H1 (cell line): ENCODE data around the gene PLXND1. TPM values are rescaled to one million over a fixed set of nuclear protein-coding genes. Genes with fewer than 3 reads are reported as not detected.

ENCODE experiments used
- CBX5 ChIP-seq: fragments of 300-800, 300-1000 bp; sonication (generic); IDR thresholded peaks from 2 replicates; pipeline ENCODE4 v1.7.1; 2016; ENCODE audit warnings: antibody characterized with exemption, low read length, low read depth
- CHD7 ChIP-seq: fragments of 300-600 bp; sonication (generic); IDR thresholded peaks from 2 replicates; pipeline ENCODE4 v1.7.1; 2012; ENCODE audit warnings: low read length, moderate library complexity, mild to moderate bottlenecking, inconsistent platforms; ENCODE audit not compliant: insufficient replicate concordance
- FOSL1 ChIP-seq: IDR thresholded peaks from 2 replicates; pipeline ENCODE4 v1.6.1; 2011; ENCODE audit warnings: mild to moderate bottlenecking, low read depth, low read length, moderate library complexity; ENCODE audit not compliant: insufficient read depth
- PHF8 ChIP-seq: fragments of 200-600 bp; sonication (generic); conservative IDR thresholded peaks from 2 replicates; pipeline ENCODE4 v1.7.1; 2012; ENCODE audit warnings: low read depth, mild to moderate bottlenecking, inconsistent platforms, low read length, moderate library complexity
- POU5F1 ChIP-seq: IDR thresholded peaks from 2 replicates; pipeline ENCODE4 v1.6.1; 2011; ENCODE audit warnings: low read depth, mild to moderate bottlenecking, low read length, moderate library complexity
- SRF ChIP-seq: IDR thresholded peaks from 2 replicates; pipeline ENCODE4 v1.6.1; 2011; ENCODE audit warnings: mild to moderate bottlenecking, low read depth, low read length, moderate library complexity
- TCF12 ChIP-seq: IDR thresholded peaks from 2 replicates; pipeline ENCODE4 v1.6.1; 2011; ENCODE audit warnings: low read depth, mild to moderate bottlenecking, low read length
- ZNF274 ChIP-seq: IDR thresholded peaks from 2 replicates; pipeline ENCODE4 v1.7.0; 2012; ENCODE audit warnings: low read length, borderline replicate concordance; ENCODE audit errors: extremely low read depth
- polyA plus RNA-seq, 7 experiments: library from polyadenylated mRNA; depleted of rRNA in 3 of 7; stranded (reverse) in 5 of 7; unstranded in 2 of 7; fragments of >200 nt in 5 of 7; fragments of 200-250 nt in 2 of 7; gene quantifications; 1 replicate in 5 of 7; 2 replicates in 1 of 7; 4 replicates in 1 of 7; pipeline versions ENCODE4 v1.2.1 to v1.2.3, GENCODE V29; 2011 to 2013; ENCODE audit warnings: missing spikeins in 2 of 7, mixed read lengths in 2 of 7
- total RNA-seq: library from RNA; stranded (reverse); fragmentation: NEBNext Ultra II Directional; extraction: Animal tissue kit (Norgen Biotek cat#: 25700); gene quantifications from 2 replicates; pipeline ENCODE4 v1.2.1, GENCODE V29; 2021
- TF ChIP-seq, protein P1 (sequence below): IDR thresholded peaks from 2 replicates; pipeline ENCODE4 v1.6.1; 2011; ENCODE audit warnings: low read length, improper control_type of control experiment
- TF ChIP-seq, protein P2 (sequence below): IDR thresholded peaks from 2 replicates; pipeline ENCODE4 v1.6.1; 2012; ENCODE audit warnings: inconsistent platforms

PLXND1 gene
- total and polyA plus RNA-seq, 2 of the 8 experiments (the other 6 are each of a cell fraction or from before 2014, with no cell fraction given): 17.7 to 66.4 TPM

- TF ChIP-seq CHD7: no peak
- no peak for TF ChIP-seq FOSL1
- TF ChIP-seq, protein P1, sequence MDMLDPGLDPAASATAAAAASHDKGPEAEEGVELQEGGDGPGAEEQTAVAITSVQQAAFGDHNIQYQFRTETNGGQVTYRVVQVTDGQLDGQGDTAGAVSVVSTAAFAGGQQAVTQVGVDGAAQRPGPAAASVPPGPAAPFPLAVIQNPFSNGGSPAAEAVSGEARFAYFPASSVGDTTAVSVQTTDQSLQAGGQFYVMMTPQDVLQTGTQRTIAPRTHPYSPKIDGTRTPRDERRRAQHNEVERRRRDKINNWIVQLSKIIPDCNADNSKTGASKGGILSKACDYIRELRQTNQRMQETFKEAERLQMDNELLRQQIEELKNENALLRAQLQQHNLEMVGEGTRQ: no peak
- TF ChIP-seq ZNF274: no peak
- TF ChIP-seq TCF12: no peak
- TF ChIP-seq SRF: no peak
- TF ChIP-seq PHF8: no peak
- no peak for TF ChIP-seq POU5F1
- TF ChIP-seq, protein P2, sequence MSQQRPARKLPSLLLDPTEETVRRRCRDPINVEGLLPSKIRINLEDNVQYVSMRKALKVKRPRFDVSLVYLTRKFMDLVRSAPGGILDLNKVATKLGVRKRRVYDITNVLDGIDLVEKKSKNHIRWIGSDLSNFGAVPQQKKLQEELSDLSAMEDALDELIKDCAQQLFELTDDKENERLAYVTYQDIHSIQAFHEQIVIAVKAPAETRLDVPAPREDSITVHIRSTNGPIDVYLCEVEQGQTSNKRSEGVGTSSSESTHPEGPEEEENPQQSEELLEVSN: no peak
- TF ChIP-seq CBX5: no peak
Observed at GRCh38 chr3:129582799-129583198, 23.7 kb downstream of the PLXND1 start (continued).
